GM21717 (cell line): ENCODE results near the gene SERPINE1.

Experiments
- ATAC-seq: cut with Tn5 transposase; IDR thresholded peaks from one replicate; pipeline ENCODE4 v1.9.1; 2021; ENCODE audit warnings: mild to moderate bottlenecking, moderate library complexity; ENCODE audit not compliant: unreplicated experiment

The SERPINE1 gene

DNA sequence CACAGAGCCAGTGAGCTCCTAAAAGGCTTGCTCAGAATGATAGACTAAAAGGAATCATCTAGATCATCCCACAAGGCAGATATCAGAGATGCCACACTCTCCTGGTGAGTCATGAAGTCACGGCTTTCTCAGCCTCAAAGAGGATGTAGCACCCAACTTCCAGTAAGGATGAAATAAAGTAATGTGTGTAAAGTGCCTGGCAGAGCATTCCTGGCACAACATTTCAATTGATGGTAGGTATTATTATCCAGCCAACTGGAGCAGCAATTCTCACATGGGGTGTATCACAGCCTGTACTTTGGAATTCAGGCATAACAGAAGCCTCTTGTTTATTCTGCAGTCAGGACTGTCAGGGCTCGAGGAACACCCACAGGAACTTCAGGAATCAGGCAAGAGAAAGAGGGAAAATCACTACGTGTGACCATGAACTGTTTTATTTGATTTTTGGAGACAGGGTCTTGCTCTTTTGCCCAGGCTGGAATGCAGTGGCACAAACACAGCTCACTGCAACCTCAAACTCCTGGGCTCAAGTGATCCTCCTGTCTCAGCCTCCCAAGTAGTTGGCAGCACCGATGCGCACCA lies 58.4 kb downstream of the SERPINE1 start:
- no peak for ATAC-seq

DNA sequence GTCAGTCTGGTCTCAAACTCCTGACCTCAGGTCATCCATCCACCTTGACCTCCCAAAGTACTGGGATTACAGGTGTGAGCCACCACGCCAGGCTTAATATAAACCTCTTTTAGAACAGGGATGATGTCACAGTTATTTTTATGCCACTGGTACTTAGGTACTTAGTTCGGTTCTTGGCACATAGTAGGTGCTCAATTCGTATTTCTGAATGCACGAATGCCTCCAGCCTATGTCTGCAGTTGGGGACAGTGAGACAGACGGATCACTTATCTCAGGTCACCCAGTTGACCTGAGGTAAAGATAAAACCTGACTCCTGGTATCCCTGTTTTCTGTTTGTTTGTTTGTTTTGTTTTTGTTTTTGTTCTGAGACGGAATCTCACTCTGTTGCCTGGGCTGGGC lies 59.3 kb downstream of the SERPINE1 start:
- ATAC-seq, result no peak

DNA sequence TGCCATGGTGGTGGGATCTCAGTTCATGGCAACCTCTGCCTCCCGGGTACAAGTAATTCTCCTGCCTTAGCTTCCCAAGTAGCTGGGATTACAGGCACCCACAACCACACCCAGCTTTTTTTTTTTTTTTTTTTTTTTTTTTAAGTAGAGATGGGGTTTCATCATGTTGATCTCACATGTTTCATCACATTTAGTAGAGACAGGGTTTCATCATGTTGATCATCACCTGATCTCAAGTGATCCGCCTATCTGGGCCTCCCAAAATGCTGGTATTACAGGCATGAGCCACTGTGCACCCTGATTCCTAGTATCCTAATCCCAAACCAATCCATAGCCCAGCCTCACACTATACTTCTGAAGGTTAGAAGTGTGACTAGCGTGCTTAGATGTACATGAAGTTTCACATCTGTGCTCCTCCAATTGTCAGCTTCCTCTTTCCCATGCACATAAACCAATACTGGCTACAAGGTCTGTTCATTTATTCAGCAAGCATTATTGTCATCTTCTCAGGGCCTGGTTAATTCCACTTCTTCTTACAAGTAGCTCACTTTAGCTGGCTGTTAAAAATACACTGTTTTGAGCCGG lies 60.0 kb downstream of the SERPINE1 start:
- ATAC-seq, result no peak
